Stimulated activated CD4-positive, alpha-beta T cell treated with anti-CD3 and anti-CD28 coated beads, TNF-alpha, amount 100 ng/mL, for 4 hours (primary cell): ENCODE results near the gene GALR1.
"Not testable (repeated sequence)": the region's sequence is repeated elsewhere in the genome, so short reads cannot be mapped to it uniquely, and the experiment has no call there.

Source experiments
- DNase-seq, 3 experiments: peaks; one replicate each; pipeline ENCODE4 v3.0.0-alpha.2; 2020; ENCODE audit warnings: low read depth in 3 of 3

Gene GALR1

DNA sequence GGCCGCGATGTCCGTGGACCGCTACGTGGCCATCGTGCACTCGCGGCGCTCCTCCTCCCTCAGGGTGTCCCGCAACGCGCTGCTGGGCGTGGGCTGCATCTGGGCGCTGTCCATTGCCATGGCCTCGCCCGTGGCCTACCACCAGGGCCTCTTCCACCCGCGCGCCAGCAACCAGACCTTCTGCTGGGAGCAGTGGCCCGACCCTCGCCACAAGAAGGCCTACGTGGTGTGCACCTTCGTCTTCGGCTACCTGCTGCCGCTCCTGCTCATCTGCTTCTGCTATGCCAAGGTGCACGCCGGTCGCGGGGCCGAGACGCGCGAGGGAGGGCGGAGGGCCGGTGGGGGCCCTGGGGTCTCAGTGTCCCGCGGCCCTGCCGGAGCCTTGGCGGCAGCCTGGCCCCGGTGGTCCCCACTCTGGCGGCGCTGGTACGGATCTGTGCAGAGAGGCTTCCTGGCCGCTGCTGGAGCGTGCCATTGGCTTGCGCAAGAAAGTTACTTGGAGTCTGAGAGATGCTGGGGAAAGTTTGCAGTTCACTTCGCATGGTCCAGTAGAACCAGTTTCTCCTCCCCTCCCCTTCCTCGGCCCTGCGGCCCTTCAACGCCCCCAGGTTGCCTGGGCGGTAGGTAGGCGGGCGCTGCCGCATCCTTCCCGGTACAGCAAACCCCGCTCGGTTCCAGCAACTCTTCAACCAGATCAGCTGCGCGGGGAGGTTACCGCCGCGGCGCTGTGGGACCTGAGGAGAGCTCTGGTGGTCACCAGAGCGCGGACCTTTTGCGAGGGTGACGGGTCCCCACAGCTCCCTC is 1.5 kb downstream of the GALR1 start:
- DNase-seq = no peak

DNA sequence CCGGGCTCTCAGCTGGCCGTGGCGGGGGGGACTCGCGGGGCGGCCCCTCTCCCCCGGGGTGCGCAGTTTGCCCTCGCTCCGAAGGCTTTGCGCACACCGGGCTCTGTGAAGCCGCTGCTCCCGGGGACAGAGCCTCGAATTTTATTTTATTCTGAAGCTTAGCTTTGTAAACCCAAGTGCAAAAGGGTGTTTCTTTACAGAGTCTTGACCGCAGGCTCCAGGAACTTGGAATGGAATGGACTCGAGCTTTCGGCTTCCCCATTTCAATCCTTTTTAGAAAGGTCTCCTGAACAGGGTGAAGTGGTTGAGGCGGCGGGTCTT is 2.0 kb downstream of the GALR1 start:
- no peak for DNase-seq

DNA sequence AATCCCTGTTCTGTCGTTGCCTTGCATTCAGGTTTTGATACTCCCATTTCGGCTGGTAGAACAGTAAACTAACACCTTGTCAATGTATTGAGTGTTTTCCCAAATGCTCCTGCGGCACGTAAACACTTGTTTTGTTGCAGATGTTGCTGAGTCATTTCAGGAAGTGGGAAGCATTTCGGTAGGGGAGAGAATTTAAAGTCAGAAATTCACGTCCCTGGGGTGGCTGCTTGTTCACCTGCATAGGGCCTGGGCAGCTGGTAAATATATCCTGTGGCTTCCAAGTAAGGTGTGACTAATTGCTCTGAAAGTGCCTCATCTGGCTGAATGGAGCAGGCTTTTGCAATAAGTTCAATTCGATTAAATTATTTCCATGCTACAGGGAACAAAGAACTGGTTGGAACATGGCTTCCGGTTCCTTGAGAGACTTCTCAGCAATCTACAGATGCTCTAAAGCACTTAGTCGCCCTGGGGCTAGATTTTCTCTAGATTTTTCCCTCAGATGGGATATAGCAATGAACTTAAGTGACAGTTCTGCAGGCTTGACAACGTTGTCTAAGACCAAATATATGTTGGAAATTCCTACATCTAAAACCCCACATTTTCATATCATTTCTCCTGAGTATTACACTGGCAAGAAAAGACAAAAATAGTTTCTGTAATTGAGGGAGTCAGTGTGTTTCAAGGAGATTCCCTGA is 5.2 kb downstream of the GALR1 start:
- no peak for DNase-seq

DNA sequence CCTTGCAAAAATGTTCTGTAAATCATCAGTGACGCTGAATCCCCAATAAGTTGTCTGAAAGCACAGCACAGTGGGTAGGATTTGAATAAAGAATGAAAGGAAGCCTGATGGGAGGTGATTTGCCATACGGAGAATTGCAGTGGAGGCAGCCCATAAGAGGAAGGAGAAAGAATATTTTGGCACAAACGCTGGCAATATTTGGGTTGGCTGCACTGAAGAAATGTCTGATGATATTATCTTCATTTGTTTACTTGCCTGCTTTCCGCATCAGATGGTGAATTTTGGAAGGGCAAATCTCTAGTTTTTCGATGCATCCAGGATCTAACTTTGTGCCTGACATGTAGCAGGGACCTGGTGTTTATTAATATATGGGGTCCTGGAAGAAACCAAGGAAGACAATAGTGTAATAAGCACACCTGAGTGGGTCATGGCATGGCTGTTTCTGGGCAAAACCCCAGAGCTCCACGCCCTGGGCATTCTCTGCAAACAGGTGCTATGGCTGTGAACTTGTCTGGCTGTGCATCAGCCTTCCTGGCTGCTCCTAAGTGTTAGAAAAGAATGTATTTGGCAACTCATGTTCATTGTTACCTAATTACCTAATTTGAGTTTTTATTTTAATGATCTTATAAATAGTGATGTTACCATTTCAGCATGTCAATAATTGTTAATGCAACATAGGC is 5.9 kb downstream of the GALR1 start:
- no peak for DNase-seq

DNA sequence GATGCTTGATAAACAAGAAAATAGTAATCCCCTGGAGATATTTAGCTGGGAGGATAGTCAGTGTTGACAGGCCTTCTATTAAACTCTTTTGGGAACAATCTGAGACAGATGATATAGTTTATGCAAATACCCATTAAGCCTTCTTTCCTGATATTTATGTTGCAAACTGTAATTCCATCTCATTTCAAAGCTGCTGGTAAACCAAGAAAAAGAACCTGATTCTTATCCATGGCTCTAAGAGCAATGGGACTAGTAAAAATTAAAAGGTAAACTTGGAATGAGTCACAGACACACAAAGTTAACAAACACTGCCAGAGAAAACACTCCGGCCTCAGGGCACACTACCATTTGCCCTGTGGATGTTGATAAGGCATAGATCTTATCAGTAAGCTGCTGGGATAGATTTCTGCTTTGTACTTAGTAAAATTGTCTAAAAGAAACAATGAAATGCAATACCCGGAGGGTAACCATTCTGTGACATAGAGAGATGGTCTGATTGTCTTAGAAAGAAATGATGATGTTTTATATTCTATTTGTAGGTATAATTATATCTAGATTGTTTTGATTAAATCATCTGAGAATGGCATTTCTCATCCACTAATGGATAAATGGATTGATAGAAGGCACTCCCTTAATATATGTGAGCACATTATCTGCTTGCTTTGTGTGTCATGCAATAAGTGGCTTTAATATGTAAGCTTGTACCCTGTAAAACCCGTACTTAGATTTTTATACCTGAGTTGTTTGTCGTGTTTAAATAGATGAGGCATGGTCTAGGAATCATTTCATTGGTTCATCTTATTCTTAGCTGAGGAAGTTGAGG is 13.2 kb downstream of the GALR1 start:
- DNase-seq = no peak

DNA sequence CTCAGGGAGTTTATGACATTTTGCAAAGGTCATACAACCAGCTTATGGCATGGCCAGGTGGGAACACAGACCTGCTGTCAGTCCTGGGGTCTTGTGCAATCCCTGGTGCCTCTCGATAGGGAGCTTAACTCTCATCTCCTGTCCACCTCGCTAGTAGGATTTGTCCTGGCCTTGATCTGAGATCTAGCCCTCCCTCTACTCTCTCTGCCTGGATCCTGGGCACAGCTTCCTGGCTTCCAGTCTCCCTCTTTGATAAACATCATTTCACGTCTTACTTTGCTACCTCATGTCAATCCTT is 13.8 kb downstream of the GALR1 start:
- DNase-seq = no peak

DNA sequence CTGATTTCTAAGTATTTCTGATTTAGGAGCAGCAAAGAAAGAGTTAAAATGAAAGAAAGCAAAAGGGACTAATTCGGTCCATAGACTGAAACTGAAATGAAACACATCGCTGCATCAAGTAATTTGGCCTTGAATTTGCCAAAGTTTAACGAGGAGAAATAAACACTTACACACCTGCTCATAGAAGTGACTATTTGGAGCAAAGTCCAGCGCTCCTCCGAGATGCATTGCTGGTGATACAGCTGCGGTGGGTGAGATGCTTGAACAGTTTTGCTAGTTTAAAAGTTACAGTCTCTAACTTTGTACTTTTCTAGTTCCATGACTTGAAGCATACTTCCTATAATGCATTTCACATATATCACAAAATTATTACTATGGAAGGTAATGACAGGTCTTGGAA is 18.3 kb downstream of the GALR1 start:
- no peak for DNase-seq

DNA sequence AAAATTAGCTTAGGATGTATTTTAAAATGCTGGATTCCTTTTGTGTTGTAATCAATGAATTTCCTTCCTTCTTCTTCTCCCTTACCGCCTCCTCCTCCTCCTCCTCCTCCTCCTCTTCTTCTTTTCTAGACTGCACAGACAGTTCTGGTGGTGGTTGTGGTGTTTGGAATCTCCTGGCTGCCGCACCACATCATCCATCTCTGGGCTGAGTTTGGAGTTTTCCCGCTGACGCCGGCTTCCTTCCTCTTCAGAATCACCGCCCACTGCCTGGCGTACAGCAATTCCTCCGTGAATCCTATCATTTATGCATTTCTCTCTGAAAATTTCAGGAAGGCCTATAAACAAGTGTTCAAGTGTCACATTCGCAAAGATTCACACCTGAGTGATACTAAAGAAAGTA is 18.8 kb downstream of the GALR1 start:
- DNase-seq = no peak

DNA sequence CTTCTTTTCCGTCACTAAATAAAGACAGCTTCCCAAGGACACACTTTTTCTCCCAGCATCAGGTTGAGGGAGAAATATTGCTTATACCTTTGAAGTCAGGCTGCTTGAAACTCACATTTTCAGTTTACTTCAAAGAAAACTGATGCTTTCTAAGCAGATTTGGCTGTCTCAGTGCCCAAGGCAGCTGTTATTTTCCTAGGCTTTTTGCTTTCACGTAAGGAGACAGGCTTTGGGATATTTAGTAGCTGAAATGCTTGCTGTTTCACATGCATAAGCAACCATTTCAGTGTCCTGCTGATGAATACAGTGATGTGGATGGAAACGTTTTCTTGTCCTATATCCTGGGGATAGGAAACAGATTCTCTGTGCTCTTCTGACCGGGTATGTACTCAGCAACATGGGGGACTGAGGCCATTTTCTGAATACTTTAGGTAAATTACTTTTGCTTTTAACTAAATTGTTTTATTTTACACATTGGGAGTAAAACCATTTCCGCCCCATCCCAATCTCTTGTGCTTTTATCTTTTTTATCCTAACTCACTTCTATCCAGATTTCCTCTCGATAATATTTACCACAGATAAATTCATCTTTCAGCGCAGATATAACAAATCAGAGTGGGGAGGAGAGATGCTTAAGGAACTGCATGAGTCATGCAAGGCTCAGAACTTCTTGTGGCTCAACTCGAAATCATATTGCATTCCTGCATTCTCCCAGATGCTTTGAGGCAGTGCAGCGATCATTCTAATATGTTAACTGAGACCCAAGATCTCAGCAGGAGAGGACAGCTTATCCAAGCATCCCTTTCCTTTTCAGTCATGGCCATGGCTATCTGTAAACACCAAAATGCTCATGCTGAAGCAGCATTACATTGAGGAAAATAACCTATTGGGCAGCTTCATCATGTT is 22.2 kb downstream of the GALR1 start:
- DNase-seq = no peak

DNA sequence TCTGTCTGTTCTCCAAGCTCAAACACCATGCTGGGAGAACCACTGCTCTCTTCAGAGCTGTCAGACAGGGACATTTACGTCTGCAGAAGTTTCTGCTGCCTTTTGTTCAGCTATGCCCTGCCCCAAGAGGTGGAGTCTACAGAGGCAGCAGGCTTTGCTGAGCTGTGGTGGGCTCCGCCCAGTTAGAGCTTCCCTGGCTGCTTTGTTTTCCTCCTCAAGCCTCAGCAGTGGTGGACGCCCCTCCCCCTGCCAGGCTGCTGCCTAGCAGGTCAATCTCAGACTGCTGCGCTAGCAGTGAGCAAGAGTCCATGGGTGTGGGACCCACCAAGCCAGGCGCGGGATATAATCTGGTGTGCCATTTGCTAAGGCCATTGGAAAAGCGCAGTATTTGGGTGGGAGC is 41.2 kb downstream of the GALR1 start:
- DNase-seq = not testable (repeated sequence)

DNA sequence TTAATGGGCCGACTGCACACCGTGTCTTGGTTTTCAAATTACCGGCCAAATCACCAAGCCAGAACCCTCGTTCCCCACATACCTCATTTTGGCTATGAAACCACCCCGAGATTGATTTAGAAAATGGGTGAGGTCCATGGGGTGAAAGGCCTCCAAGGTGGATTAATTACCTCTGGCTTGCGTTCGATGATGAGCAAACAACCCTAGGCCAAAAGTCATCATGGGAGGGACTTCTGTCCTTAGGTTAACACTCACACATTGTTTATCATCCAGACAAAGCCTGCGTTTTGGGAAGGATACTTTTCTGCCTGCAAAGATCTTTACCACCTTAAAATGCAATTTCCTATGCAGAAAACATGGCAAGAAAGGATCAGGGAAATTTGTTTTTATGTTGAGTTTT is 48.5 kb downstream of the GALR1 start:
- DNase-seq = no peak

DNA sequence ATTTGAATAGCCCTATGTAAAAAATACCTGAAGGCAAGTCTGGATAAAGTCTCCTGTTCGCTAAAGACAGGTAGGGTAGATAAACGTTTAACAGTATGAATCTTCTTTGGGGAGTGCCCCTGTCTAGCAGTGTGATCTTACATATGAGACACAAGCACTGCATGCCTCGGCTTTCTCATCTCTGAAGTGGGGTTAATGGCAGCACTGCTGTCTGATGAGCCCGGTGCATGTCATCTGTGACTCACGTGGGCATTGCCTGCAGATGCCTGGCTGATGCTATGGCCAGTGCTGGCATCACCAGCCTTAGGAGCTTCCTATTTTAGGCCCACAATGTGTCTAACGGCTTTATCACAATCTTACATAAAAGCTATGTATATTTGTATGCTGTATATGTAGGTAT is 50.1 kb downstream of the GALR1 start:
- DNase-seq = no peak

DNA sequence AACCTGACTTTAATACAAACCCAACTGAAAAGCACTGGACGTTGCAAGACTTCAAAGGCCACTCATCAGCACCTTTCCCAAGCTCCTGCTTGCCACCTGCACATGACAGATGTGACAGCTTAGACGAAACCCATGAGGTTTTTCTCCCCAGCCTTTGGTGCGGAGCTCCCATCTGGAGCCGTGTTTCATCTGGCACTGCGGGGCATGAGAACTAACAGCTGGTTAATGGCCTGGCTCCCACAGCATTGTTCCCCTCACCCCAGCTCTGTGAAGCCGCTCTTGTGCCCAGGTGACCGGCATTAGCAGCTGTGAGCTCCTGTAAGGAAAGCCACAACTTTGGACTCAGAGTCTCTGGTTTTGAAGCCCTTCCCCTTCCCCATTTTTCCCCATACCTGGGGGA is 50.9 kb downstream of the GALR1 start:
- no peak for DNase-seq

DNA sequence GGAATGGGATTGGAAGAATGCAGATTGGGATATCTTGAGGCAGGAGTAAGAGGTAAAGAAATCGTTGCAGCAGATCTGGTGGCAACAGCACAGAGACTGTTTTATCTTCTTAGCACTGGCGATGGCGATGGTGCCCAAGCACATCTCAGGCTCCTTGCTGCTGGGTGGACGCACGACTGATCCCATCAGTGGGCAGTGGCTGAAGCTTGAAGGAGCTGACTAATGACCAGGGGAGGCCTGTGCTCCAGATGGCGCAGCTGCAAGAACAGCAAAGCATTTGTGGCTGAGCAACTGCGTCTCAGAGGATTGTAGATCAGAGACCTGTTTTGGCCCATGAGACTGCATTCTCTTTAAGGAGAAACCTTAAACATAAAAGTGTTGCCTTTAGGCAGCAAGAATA is 54.6 kb downstream of the GALR1 start:
- no peak for DNase-seq

DNA sequence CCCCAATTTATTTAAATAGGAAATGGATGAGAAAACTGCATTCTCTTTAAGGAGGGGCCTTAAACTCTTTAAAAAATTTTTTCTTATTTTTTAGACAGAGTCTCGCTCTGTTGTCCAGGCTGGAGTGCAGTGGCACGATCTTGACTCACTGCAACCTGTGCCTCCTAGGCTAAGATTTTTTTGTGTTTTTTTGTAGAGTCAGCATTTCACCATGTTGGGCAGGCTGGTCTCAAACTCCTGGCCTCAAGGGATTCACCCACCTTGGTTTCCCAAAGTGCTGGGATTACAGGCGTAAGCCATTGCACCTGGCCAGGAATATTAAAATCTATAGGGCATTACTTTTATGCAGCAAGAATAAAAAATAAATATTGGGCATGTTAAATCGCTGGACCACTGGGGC is 56.0 kb downstream of the GALR1 start:
- DNase-seq = no peak

DNA sequence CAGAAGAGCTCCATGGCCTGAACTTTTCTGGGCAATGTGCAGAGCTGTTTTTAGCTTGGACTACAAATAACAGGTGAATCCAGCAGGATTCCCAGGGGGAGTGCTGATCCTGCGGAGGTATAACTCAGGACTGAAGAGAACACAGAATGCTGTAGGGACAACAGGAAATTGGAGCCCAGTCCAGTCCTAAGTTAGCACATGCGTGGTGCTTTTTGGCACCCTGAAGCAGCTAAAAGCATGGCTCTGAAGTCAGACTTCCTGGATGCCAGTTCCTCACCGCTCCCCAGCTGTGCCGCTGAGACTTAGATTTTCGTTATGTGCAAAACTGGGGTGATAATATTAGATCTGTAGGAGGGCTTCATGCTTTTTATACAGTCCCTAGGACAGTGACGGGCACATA is 58.6 kb downstream of the GALR1 start:
- DNase-seq = no peak

DNA sequence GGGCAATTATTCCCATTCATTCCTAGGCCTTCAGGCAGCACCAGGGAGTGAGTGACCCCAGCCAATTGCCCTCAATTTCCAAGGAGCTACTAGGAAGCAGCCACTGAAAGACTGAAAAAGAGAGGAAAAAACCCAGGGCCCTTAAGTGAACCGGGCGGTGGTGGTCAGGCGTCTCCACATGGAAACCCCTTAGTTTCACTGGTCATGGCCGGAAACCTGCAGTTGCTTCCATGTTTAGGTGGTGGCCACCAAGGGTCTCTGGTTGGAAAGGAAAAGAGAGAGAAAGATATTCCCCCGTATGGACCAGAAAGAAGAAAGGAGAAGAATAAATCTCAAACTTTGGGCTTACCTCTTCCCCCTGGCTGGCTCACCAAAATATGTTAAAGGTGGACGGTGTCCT is 64.9 kb downstream of the GALR1 start:
- DNase-seq = no peak

DNA sequence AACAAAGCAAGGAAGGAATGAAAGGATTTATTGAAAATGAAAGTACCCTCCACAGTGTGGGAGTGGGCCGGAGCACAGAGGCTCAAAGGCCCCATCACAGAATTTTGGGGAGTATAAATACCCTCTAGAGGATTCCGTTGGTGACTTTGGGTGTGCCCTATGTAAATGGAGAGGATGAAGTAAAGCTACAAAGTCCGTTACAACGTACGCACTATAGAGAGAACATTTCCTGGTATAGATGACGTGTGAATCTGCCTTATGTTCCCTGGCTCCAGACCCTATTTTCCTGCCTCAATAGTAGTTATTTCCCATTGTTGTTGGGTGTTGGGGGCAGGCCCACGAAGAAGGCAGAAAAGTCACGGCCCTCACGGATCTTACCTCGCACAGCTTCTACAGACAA is 65.3 kb downstream of the GALR1 start:
- no peak for DNase-seq

DNA sequence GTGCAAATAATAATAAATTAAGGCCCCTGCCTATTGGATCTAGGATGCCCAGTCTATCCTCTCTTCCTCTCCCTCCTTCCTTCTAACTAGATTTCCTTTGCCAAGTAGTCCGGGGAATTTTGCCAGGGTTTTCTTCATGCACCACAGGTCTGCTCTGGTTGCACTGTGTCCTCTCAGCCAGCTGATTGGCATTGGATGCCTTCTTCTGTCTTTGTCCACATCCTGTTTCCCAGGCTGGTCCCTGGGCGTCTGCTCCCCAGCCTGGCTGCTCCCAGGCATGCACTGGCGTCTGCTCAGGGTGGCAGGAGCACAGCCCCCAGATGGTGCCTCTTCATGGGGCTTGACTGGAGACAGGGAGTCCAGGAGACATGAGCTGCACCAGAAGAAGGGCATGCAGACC is 66.4 kb downstream of the GALR1 start:
- no peak for DNase-seq

DNA sequence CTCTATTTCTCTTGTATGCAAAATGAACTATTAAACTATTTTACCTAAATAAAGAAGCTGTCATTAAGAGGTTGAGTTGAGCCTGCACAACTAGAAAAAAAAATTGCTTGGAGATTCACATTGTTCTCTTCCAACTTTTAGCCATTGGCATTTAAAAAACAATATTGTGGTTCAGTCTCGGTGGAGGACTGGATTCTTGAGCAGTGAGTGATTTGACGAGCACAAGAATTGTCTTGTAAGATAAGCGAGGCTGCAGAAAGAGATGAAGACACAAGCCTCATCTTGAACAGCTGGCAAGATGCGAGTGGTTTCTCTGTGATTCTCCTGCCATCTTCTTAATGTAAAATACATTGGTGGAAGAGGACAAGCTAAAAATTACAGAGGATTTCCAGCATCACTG is 67.0 kb downstream of the GALR1 start:
- DNase-seq = no peak

DNA sequence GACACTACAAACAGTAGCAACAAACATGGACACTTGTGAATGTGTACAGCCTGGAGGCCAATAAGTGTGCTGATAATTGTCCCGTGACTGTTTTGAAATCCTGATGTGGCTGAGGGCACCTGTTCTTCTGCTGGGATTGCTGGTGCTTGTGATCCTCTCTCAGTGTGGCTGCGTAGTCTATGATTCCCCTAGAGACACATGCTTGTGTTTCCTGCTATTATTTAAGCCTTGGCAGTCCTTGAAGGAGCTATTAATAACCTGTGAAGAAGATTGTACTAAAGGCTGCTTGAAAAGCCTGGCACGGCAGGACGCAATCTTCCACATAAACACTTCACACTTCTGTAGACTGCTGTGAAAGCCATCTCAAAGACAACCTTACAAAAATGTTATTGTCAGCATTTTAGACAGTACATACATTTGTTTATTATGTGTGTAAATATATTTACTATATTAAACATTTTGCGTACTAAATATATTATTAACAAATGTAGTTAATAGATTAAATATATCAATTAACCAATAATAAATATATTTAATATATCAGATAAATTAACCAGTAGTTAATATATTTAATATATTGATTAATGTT is 71.4 kb downstream of the GALR1 start:
- no peak for DNase-seq
